ENCODE measurements around the gene FAM174A.
"Not testable (repeated sequence)": the region's sequence is repeated elsewhere in the genome, so short reads cannot be mapped to it uniquely, and the experiment has no call there.

FAM174A gene

GRCh38 chr5:100576217-100576751 is 41.1 kb downstream of the FAM174A start:
- no peak for DNase-seq

- no peak for DNase-seq
Observed at GRCh38 chr5:100577506-100577905, 42.3 kb downstream of the FAM174A start.

GRCh38 chr5:100584069-100584468 is 48.9 kb downstream of the FAM174A start:
- no peak for DNase-seq

- no peak for DNase-seq
Observed at GRCh38 chr5:100584889-100585288, 49.7 kb downstream of the FAM174A start.

GRCh38 chr5:100590867-100591266 is 55.7 kb downstream of the FAM174A start:
- DNase-seq = no peak

GRCh38 chr5:100595152-100595811 is 60.1 kb downstream of the FAM174A start:
- DNase-seq = no peak

GRCh38 chr5:100595812-100596173 is 60.6 kb downstream of the FAM174A start:
- no peak for DNase-seq

- DNase-seq = no peak
Observed at GRCh38 chr5:100598446-100598845, 63.3 kb downstream of the FAM174A start.

- DNase-seq = peak; percentile 29
Observed at GRCh38 chr5:100600298-100600994, 65.3 kb downstream of the FAM174A start.

GRCh38 chr5:100603141-100603540 is 68.0 kb downstream of the FAM174A start:
- DNase-seq = no peak

- not testable (repeated sequence) for DNase-seq
Observed at GRCh38 chr5:100604021-100604420, 68.8 kb downstream of the FAM174A start.

GRCh38 chr5:100609594-100609993 is 74.4 kb downstream of the FAM174A start:
- DNase-seq = no peak

- no peak for DNase-seq
Observed at GRCh38 chr5:100614308-100614707, 79.1 kb downstream of the FAM174A start.

GRCh38 chr5:100615362-100615761 is 80.2 kb downstream of the FAM174A start:
- DNase-seq = no peak

GRCh38 chr5:100616291-100616690 is 81.1 kb downstream of the FAM174A start:
- no peak for DNase-seq

GRCh38 chr5:100616981-100617380 is 81.8 kb downstream of the FAM174A start:
- DNase-seq = no peak

GRCh38 chr5:100623719-100624118 is 88.5 kb downstream of the FAM174A start:
- peak; percentile 43 for DNase-seq

- DNase-seq = no peak
Observed at GRCh38 chr5:100634937-100635534, 99.9 kb downstream of the FAM174A start.
